Measurements from ENCODE around the gene IER5. TPM values are rescaled to one million over a fixed set of nuclear protein-coding genes. Genes with fewer than 3 reads are reported as not detected.

The IER5 gene
- total and polyA plus RNA-seq, 9 of the 15 experiments (the other 6 are each of a cell fraction or from before 2014, with no cell fraction given) = 2.4 to 32.1 (median 12.0) TPM

DNA sequence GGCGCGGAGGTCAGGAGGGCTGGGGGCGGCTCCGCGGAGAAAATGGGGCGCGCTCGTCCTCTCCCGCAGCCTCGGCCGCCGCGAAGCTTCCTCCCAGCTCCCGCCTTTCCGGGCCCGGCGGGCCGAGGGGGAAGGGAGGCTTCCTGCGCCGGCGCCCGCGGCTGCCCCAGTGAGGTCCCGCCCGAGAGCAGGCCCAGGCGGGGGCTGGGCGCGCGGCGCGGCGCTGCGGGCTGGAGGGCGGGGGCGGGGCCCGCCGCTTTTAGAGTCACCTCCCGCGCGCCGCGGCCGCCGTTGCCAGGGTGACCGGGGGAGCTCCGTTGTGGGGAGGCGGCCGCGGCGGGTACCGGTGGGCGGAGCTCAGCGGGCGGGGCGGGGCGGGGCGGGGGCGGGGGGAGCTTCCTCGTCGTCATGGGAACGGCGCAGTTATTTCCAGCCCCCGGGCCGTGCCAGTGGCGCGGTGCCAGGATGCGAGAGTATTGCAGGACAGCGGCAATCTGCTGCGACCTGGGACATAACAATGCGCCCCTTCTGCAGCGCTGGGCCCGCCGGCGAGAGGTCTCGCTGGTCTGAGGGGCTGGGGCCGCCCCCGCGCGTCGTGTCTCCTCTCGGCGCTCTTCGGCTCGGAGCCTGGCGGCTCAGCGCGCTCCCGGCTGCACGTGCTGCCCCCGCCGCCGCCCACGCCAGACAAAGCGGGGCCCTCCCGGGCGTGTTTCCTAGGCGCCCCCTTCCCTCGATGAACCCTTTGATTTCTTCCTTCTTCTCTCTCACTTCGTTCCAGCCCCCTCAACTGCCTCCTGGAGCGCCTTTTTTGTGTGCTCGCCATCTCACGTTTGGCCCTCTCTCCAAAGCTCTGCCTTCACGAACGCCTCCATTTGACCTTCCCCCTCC lies 16.9 kb downstream of the IER5 start:
- ChIA-PET CTCF (ENCODE audit: low intra/inter-chr PET ratio) (interaction anchor here (0.6 to 0.7 kb wide), 2 partner anchors 10 to 212 kb away, joined by 3 read pairs; no protein-coding TSS in a partner anchor), POLR2A (interaction anchor here (0.6 to 12.3 kb wide), 12 partner anchors 8 to 1273 kb away, joined by 3 to 257 read pairs (median 3); partner anchors contain the start of gene IER5)
- peak; percentile 97 to 99 (median 99) for DNase-seq (ENCODE audit: extremely low read depth in 1 of 4, low spot score in 3 of 4)
- Histone ChIP-seq H3K79me2 (ENCODE audit: control insufficient read depth, insufficient read depth, low read length) (peaks cover 4% of the 10 kb centered on the region; the same call in 1 of the 3 replicates), H3K9me3 (replicated peaks; ENCODE audit: control insufficient read depth, insufficient read depth, low read depth, low read length) (no peaks in the 10 kb centered on the region), H4K20me1 (replicated peaks; ENCODE audit: control insufficient read depth, insufficient read depth, low read length) (no peaks in the 10 kb centered on the region), H2AFZ (ENCODE audit: low read depth, low read length) (peak overlapping the region; percentile 91), H3K36me3 (ENCODE audit: control insufficient read depth, insufficient read depth, low read length) (no peaks in the 10 kb centered on the region), H3K9me1 (ENCODE audit: control insufficient read depth, insufficient read depth, low read length) (no peaks in the 10 kb centered on the region), H3K4me3 (peak overlapping the region; percentile 63), H3K4me2 (ENCODE audit: insufficient read depth, low read length) (peak overlapping the region; percentile 89), H3K4me1 (replicated peaks in 1 of 2; ENCODE audit: control insufficient read depth in 2 of 2, insufficient read depth in 2 of 2, low read length in 2 of 2) (peaks cover 25 to 65% of the 10 kb centered on the region in 2 experiments), H3K27me3 (ENCODE audit: control insufficient read depth in 2 of 2, insufficient read depth in 2 of 2, low read length in 2 of 2) (no peaks in the 10 kb centered on the region), H3K27ac (ENCODE audit: extremely low read depth, low read depth, low read length) (peak overlapping the region; percentile 86), H3K9ac (ENCODE audit: insufficient read depth in 1 of 2, low read depth in 2 of 2, low read length in 2 of 2) (peak overlapping the region; percentile 79 to 90)
- 1% methylated on average over 57 of the region's 104 CpGs for WGBS (ENCODE audit: insufficient coverage, low coverage, missing lambda C conversion rate)
- intact Hi-C loops (cut with micrococcal nuclease) = loop anchor here (1.0 to 2.0 kb wide), 2 partner anchors 17 to 23 kb away; partner anchors contain the start of gene IER5
- in situ Hi-C loops (cut with MboI) = no loop called here
- no TSS peak for BruUV-seq (replicated peaks)
- no peak for FAIRE-seq
- ATAC-seq = peak; percentile 95
- TF ChIP-seq MAFG (tag; conservative IDR thresholded peaks at IDR 0.05) (no peak), ELF2 (CRISPR knock-in tag; IDR thresholded peaks at IDR 0.05) (no peak), POLR3A (IDR thresholded peaks at IDR 0.05; ENCODE audit: borderline replicate concordance, extremely low read depth, insufficient read depth, insufficient read length) (no peak), L3MBTL2 (IDR thresholded peaks at IDR 0.05) (peak; percentile 93), LEF1 (IDR thresholded peaks at IDR 0.05) (no peak), CAMTA2 (CRISPR knock-in tag; conservative IDR thresholded peaks at IDR 0.05) (no peak), ZNF764 (CRISPR knock-in tag; IDR thresholded peaks at IDR 0.05; ENCODE audit: low read depth) (no peak), ARNT (IDR thresholded peaks at IDR 0.05) (no peak), ZNF165 (CRISPR knock-in tag; IDR thresholded peaks at IDR 0.05; ENCODE audit: borderline replicate concordance) (no peak), TOE1 (IDR thresholded peaks at IDR 0.05; ENCODE audit: borderline replicate concordance) (no peak), TOE1 (CRISPR knock-in tag; IDR thresholded peaks at IDR 0.05; ENCODE audit: borderline replicate concordance, low read depth) (no peak), SMAD1 (IDR thresholded peaks at IDR 0.05; ENCODE audit: low read depth, low read length, partially characterized antibody) (no peak), NFIC (IDR thresholded peaks at IDR 0.05) (peak; percentile 92), TSC22D4 (tag; IDR thresholded peaks at IDR 0.05) (no peak), MTA2 (IDR thresholded peaks at IDR 0.05; ENCODE audit: low read depth) (no peak), C11orf30 (IDR thresholded peaks at IDR 0.05; ENCODE audit: low read depth) (no peak), HSF4 (CRISPR knock-in tag; IDR thresholded peaks at IDR 0.05; ENCODE audit: borderline replicate concordance) (no peak)
- TF ChIP-seq, protein P1, sequence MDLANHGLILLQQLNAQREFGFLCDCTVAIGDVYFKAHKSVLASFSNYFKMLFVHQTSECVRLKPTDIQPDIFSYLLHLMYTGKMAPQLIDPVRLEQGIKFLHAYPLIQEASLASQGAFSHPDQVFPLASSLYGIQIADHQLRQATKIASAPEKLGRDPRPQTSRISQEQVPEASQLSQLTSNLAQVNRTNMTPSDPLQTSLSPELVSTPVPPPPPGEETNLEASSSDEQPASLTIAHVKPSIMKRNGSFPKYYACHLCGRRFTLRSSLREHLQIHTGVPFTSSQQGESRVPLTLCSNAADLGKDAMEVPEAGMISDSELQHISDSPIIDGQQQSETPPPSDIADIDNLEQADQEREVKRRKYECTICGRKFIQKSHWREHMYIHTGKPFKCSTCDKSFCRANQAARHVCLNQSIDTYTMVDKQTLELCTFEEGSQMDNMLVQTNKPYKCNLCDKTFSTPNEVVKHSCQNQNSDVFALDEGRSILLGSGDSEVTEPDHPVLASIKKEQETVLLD (IDR thresholded peaks at IDR 0.05) = no peak
- TF ChIP-seq, protein P2, sequence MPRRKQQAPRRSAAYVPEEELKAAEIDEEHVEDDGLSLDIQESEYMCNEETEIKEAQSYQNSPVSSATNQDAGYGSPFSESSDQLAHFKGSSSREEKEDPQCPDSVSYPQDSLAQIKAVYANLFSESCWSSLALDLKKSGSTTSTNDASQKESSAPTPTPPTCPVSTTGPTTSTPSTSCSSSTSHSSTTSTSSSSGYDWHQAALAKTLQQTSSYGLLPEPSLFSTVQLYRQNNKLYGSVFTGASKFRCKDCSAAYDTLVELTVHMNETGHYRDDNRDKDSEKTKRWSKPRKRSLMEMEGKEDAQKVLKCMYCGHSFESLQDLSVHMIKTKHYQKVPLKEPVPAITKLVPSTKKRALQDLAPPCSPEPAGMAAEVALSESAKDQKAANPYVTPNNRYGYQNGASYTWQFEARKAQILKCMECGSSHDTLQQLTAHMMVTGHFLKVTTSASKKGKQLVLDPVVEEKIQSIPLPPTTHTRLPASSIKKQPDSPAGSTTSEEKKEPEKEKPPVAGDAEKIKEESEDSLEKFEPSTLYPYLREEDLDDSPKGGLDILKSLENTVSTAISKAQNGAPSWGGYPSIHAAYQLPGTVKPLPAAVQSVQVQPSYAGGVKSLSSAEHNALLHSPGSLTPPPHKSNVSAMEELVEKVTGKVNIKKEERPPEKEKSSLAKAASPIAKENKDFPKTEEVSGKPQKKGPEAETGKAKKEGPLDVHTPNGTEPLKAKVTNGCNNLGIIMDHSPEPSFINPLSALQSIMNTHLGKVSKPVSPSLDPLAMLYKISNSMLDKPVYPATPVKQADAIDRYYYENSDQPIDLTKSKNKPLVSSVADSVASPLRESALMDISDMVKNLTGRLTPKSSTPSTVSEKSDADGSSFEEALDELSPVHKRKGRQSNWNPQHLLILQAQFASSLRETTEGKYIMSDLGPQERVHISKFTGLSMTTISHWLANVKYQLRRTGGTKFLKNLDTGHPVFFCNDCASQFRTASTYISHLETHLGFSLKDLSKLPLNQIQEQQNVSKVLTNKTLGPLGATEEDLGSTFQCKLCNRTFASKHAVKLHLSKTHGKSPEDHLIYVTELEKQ (CRISPR knock-in tag; IDR thresholded peaks at IDR 0.05) = no peak
